ENCODE results near the gene BMAL1.

The BMAL1 gene

GRCh38 chr11:13338427-13339069, 61.0 kb downstream of the BMAL1 start:
- FAIRE-seq (no peak), DNase-seq (ENCODE audit: insufficient read length) (no peak)
- TF ChIP-seq POLR2A (IDR thresholded peaks at IDR 0.05; ENCODE audit: low read depth, low read length), result no peak
- TF ChIP-seq POLR2AphosphoS5 (IDR thresholded peaks at IDR 0.05; ENCODE audit: low read depth, low read length), result no peak
- TF ChIP-seq TAF1 (IDR thresholded peaks at IDR 0.05; ENCODE audit: borderline replicate concordance, low read depth, low read length), result no peak

DNA sequence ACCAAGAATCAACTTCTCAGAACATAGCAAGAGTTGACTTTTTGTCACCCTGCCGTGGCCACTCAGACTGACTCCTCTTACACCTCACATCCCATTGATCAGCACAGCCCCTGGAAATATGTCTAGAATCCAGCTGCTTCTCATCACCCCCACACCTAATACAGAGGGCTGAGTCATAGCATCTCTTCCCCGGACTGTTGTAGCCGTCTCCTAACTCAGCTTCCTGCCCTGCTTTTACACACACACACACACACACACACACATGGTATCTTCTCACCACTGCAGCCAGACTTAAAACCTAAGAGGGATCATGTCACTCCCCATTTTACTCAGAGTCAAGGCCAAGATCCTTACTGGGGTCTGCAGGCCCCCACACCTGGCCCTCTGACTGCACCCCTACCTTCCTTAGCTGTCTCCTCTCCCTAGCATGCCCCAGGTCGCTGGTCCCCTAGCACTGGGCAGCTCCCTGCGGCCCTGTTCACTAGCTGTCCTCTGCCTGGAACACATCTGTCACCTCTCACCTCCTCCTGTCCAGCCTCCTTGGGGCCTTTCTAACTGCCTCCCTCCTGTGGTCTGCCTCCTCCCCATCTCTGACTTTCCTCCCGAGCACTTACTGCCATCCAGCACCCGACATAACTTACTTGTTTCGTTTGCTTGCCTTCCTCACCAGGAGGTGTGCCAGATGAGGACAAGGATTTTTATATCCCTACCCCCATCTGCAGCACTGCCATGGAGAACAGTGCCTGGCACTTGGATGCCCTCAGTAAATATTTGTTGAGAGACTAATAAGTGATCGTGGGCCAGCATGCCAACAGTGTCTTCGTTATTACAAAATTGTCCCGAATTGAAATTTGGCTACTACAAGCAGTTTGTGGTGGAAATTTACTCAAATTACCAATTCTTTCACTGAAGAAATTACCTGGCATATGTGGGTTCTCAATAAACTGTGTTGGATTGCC, 61.9 kb downstream of the BMAL1 start:
- DNase-seq (ENCODE audit: insufficient read length) (no peak), FAIRE-seq (peak; percentile 92)
- TF ChIP-seq POLR2A (IDR thresholded peaks at IDR 0.05; ENCODE audit: low read depth, low read length), result no peak
- TF ChIP-seq POLR2AphosphoS5 (IDR thresholded peaks at IDR 0.05; ENCODE audit: low read depth, low read length), result no peak
- TF ChIP-seq TAF1 (IDR thresholded peaks at IDR 0.05; ENCODE audit: borderline replicate concordance, low read depth, low read length), result no peak

DNA sequence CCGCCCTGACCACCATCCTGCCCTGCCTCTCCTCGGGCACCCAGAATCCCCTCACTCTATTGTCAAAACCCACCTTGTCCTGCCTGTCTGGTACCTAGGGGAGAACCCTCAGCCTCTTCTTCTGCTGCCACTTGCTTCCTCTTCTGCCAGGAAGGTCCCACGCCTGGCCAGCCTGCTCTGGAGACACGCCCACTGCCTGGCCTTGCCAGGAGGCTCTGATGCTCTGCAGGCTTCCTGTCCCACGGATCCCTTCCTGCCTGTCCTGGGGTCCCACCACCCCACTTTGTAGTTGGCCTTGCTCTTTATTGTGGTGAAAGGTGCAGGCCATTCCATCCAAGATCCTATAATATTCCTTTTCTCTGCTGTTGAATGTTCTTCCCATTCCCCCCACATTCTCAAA, 63.4 kb downstream of the BMAL1 start:
- DNase-seq (ENCODE audit: insufficient read length) (no peak), FAIRE-seq (no peak)
- TF ChIP-seq POLR2A (IDR thresholded peaks at IDR 0.05; ENCODE audit: low read depth, low read length) (no peak), TAF1 (IDR thresholded peaks at IDR 0.05; ENCODE audit: borderline replicate concordance, low read depth, low read length) (no peak), POLR2AphosphoS5 (IDR thresholded peaks at IDR 0.05; ENCODE audit: low read depth, low read length) (no peak)

- TF ChIP-seq TAF1 (IDR thresholded peaks at IDR 0.05; ENCODE audit: borderline replicate concordance, low read depth, low read length), result no peak
- no peak for TF ChIP-seq POLR2A (IDR thresholded peaks at IDR 0.05; ENCODE audit: low read depth, low read length)
- no peak for TF ChIP-seq POLR2AphosphoS5 (IDR thresholded peaks at IDR 0.05; ENCODE audit: low read depth, low read length)
- FAIRE-seq (peak; percentile 76), DNase-seq (ENCODE audit: insufficient read length) (no peak)
These were observed 65.5 kb downstream of the BMAL1 start for GRCh38 chr11:13343067-13343466.

- TF ChIP-seq POLR2AphosphoS5 (IDR thresholded peaks at IDR 0.05; ENCODE audit: low read depth, low read length), result no peak
- TF ChIP-seq TAF1 (IDR thresholded peaks at IDR 0.05; ENCODE audit: borderline replicate concordance, low read depth, low read length), result no peak
- TF ChIP-seq POLR2A (IDR thresholded peaks at IDR 0.05; ENCODE audit: low read depth, low read length), result no peak
- DNase-seq (ENCODE audit: insufficient read length), result no peak
- FAIRE-seq, result peak; percentile 90
These were observed 66.5 kb downstream of the BMAL1 start for GRCh38 chr11:13343931-13344717.

GRCh38 chr11:13344818-13345217, 67.2 kb downstream of the BMAL1 start:
- DNase-seq (ENCODE audit: insufficient read length) (no peak), FAIRE-seq (no peak)
- TF ChIP-seq POLR2A (IDR thresholded peaks at IDR 0.05; ENCODE audit: low read depth, low read length), result no peak
- no peak for TF ChIP-seq POLR2AphosphoS5 (IDR thresholded peaks at IDR 0.05; ENCODE audit: low read depth, low read length)
- TF ChIP-seq TAF1 (IDR thresholded peaks at IDR 0.05; ENCODE audit: borderline replicate concordance, low read depth, low read length), result no peak

DNA sequence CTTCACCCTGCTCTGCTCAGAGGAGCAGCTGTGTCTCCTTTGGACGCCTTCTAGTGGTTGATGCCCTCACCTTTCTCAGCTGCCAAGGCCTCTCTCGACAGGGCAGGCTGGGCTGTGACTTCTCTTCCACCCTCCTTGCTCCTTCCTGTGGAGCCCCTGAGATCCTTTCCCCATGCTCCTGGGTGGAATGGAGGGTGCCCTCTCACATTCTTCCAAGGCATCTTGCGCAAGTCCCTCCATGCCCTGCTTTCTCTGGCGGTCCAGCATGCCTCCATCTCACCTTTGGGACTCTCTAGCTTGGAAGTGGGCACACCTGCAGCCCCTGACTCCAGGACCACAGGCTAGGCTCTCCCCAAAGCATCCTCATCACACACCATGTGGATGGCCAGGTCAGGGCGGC, 68.9 kb downstream of the BMAL1 start:
- TF ChIP-seq TAF1 (IDR thresholded peaks at IDR 0.05; ENCODE audit: borderline replicate concordance, low read depth, low read length) (no peak), POLR2A (IDR thresholded peaks at IDR 0.05; ENCODE audit: low read depth, low read length) (no peak), POLR2AphosphoS5 (IDR thresholded peaks at IDR 0.05; ENCODE audit: low read depth, low read length) (no peak)
- no peak for DNase-seq (ENCODE audit: insufficient read length)
- no peak for FAIRE-seq

- DNase-seq (ENCODE audit: insufficient read length) (no peak), FAIRE-seq (peak; percentile 56)
- TF ChIP-seq TAF1 (IDR thresholded peaks at IDR 0.05; ENCODE audit: borderline replicate concordance, low read depth, low read length), result no peak
- TF ChIP-seq POLR2A (IDR thresholded peaks at IDR 0.05; ENCODE audit: low read depth, low read length), result no peak
- no peak for TF ChIP-seq POLR2AphosphoS5 (IDR thresholded peaks at IDR 0.05; ENCODE audit: low read depth, low read length)
These were observed 70.3 kb downstream of the BMAL1 start for GRCh38 chr11:13347901-13348300.

GRCh38 chr11:13348305-13348704, 70.7 kb downstream of the BMAL1 start:
- DNase-seq (ENCODE audit: insufficient read length), result no peak
- peak; percentile 88 for FAIRE-seq

GRCh38 chr11:13349046-13349445, 71.5 kb downstream of the BMAL1 start:
- TF ChIP-seq POLR2A (IDR thresholded peaks at IDR 0.05; ENCODE audit: low read depth, low read length), result no peak
- no peak for TF ChIP-seq TAF1 (IDR thresholded peaks at IDR 0.05; ENCODE audit: borderline replicate concordance, low read depth, low read length)
- peak; percentile 65 for FAIRE-seq
- no peak for DNase-seq (ENCODE audit: insufficient read length)

More at GRCh38 chr11:13348305-13348704, 70.7 kb downstream of the BMAL1 start:
- TF ChIP-seq TAF1 (IDR thresholded peaks at IDR 0.05; ENCODE audit: borderline replicate concordance, low read depth, low read length), result no peak
- no peak for TF ChIP-seq POLR2A (IDR thresholded peaks at IDR 0.05; ENCODE audit: low read depth, low read length)
- TF ChIP-seq POLR2AphosphoS5 (IDR thresholded peaks at IDR 0.05; ENCODE audit: low read depth, low read length), result no peak

GRCh38 chr11:13349581-13349980, 72.0 kb downstream of the BMAL1 start:
- no peak for FAIRE-seq
- DNase-seq (ENCODE audit: insufficient read length), result no peak
- no peak for TF ChIP-seq POLR2AphosphoS5 (IDR thresholded peaks at IDR 0.05; ENCODE audit: low read depth, low read length)
- TF ChIP-seq POLR2A (IDR thresholded peaks at IDR 0.05; ENCODE audit: low read depth, low read length), result no peak
- no peak for TF ChIP-seq TAF1 (IDR thresholded peaks at IDR 0.05; ENCODE audit: borderline replicate concordance, low read depth, low read length)
